NCI-H82 (cell line): ENCODE measurements around the gene IFIT2.
A peak's percentile ranks its signal among the peaks of the same experiment; 100 is the strongest.
"Not testable (repeated sequence)": the region's sequence is repeated elsewhere in the genome, so short reads cannot be mapped to it uniquely, and the experiment has no call there.

Source experiments
- DNase-seq: peaks from one replicate; lab custom pipeline; 2025; lab: John Stamatoyannopoulos, UW

The IFIT2 gene, protein sequence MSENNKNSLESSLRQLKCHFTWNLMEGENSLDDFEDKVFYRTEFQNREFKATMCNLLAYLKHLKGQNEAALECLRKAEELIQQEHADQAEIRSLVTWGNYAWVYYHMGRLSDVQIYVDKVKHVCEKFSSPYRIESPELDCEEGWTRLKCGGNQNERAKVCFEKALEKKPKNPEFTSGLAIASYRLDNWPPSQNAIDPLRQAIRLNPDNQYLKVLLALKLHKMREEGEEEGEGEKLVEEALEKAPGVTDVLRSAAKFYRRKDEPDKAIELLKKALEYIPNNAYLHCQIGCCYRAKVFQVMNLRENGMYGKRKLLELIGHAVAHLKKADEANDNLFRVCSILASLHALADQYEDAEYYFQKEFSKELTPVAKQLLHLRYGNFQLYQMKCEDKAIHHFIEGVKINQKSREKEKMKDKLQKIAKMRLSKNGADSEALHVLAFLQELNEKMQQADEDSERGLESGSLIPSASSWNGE

DNA sequence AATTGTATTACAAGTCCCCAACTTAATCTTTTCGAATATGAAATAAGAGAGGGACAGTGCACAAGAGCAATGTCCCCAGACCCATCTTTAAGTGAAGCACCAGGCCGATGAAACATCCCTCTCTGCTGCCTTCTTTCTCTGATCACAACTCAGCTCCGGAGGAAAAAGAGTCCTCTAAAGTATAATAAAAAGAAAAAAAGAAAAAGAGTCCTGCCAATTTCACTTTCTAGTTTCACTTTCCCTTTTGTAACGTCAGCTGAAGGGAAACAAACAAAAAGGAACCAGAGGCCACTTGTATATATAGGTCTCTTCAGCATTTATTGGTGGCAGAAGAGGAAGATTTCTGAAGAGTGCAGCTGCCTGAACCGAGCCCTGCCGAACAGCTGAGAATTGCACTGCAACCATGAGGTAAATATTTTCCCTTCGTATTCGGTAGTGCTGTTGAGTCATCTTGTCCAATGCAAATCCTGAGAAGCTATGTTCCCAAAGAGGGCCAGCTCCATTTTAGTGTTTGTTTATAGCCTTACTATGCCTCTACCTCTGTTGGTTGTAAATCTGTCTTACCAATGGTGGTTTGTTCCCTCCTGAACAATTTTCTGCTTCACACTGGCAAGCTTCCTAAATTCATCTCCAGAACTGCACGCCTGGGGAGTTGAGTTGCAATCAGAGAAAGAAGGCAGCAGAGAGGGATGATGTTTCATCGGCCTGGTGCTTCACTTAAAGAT, at the start of gene IFIT2:
Gene IFIT2 (plus strand): TSS at position 326 of the 725 bp plus-strand sequence. CDS start 78 bp downstream, at position 404.
- DNase-seq: no peak

DNA sequence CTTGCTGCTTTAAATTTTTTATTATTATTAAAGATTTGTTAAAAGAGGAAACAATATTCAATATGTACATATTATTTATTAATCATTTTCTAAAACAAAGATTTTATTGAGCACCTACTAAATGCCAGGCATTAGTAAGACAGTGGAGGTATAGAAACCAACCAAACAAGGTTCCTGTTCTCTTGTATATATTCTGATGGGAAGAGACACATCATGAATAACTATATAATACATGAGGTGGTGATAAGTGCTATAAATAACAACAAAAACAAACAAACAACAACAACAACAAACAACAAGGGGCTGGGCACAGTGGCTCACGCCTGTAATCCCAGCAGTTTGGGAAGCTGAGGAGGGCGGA, 49.6 kb upstream of the IFIT2 start:
- DNase-seq: no peak

DNA sequence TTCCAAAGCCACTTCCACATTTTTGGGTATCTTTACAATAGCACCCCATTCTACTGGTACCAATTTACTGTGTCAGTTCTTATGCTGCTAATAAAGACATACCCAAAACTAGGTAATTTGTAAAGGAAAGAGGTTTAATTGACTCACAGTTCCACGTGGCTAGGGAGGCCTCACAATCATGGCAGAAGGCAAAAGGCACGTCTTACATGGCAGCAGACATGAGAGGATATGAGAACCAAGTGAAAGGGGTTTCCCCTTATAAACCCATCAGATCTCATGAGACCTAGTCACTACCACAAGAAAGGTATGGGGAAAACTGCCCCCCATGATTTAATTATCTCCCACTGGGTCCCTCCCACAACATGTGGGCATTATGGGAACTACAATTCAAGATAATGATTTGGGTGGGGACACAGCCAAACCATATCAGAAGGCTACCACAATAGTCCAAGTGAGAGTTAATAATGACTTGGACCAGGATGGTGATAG, 46.7 kb upstream of the IFIT2 start:
- not testable (repeated sequence) for DNase-seq

DNA sequence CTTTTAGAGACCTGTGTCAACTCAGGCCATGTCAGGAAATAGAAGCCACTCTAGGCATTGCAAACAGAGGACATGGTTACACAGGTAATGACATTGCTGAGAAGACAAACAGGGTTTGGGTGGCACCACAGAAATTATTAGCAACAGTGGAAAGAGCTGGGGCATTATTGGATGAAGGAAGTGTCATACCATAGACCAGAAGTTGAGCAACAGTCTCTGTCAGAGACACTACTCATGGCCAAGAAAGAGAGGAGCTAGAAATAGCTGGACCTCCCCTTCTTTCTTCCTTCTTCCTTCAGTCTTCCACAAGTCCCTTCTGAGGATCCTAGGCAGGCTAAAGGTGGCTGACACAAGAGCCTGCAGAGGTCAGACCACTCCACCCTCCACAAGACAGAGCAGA, 46.1 kb upstream of the IFIT2 start:
- DNase-seq: no peak

DNA sequence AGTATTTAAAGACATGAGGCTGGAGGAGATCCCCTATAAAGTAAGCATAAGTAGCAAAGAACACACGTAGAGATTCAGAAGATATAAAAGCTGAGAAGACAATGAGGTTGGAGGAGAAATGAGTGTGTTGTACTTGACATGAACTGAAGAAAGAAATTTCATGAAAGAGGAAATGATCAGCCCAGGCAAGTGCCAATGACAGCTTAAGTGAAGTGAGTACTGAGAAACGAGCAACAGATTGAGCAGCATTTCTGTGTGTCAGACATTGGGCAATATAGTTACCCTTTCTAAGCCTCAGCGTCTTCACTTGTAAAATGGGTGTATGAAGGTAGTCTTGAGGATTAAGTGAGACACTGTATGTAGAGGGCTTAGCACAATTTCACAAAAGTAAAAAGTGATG, 45.5 kb upstream of the IFIT2 start:
- DNase-seq: no peak

GRCh38 chr10:89256962-89257361, 44.9 kb upstream of the IFIT2 start:
- no peak for DNase-seq

GRCh38 chr10:89257581-89257980, 44.3 kb upstream of the IFIT2 start:
- DNase-seq: no peak

DNA sequence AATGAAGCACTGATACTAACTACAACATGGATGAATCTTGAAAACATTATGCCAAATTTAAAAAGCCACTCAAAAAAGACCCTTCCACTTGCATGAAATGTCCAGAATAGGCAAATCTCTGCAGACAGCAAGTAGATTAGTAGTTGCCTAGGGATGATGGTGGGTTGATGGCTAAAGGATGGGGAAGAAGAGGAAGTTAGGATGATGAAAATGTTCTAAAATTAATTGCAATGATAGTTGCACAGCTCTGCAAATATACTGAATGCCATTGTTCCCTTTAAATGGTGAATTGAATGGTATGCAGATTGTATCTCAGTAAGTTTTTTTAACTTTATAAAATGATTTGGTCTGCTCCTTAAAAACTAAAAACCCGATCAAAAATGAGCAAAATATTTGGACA, 43.0 kb upstream of the IFIT2 start:
- no peak for DNase-seq

DNA sequence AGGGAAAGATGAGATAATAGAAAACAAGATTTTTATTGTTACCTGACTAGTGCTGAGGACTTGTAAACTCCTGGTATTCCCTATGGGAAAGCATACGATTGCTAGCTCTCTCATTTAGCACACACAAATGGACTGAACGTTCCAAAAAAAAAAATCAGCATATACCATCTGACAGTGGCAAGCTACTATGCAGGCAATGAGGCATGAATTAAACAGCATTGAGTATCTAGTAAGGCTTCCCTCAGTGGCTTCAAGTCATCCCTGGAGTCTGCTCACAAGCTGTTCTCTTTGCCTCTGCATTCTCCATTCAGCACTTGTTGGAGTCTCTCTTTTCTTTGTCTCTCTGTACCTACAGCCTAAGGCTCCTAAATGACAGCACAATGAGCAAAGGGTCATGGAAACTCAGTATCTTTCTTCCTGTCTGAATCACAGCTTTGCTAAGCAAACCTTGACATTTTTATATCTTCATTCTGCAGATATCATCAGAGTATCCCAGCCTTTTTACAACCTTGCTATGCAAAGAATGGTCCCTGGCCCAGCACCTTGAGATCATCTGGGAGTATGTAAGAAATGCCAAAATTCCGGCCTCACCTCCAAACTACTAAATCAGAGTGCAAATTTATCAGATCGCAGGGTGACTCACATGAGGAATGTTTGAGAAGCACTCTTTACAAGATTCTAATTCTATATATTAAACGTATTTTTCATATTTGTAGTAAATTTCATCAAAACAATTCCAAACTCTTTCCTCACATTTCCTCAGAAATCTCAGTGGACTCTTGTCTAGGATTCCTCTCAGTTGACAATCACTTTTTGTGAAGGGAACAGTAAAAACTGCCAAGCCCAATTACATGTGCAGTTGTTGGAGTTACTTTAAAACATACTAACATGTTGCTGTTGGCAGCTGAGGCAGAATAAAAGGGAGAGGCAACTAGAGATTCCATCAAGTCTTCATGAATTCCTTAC, 39.5 kb upstream of the IFIT2 start:
- DNase-seq: no peak

GRCh38 chr10:89263091-89263490, 38.8 kb upstream of the IFIT2 start:
- DNase-seq: no peak

GRCh38 chr10:89263531-89263930, 38.3 kb upstream of the IFIT2 start:
- no peak for DNase-seq

GRCh38 chr10:89266721-89267453, 35.0 kb upstream of the IFIT2 start:
- DNase-seq: no peak

GRCh38 chr10:89269433-89270152, 32.3 kb upstream of the IFIT2 start:
- no peak for DNase-seq

GRCh38 chr10:89270153-89270483, 31.7 kb upstream of the IFIT2 start:
- no peak for DNase-seq

- no peak for DNase-seq
These were observed 30.3 kb upstream of the IFIT2 start for GRCh38 chr10:89271532-89271931.

DNA sequence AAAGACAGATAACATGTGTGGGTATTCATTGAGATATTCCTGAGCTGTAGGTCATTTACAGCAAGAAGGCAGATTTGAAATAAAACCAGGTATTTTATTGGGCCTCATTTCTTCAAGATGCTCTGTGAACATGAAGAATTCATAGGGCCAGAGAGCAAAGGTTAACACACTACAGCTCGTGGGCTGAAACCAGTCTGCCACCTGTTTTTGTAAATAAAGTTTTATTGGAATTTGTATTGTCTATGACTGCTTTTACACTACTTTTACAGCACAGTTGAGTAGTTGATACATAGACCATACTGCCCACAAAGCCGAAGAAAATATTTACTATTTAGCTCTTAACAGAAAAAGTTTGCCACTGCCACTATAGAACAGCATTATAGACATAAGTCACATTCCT, 28.2 kb upstream of the IFIT2 start:
- no peak for DNase-seq

DNA sequence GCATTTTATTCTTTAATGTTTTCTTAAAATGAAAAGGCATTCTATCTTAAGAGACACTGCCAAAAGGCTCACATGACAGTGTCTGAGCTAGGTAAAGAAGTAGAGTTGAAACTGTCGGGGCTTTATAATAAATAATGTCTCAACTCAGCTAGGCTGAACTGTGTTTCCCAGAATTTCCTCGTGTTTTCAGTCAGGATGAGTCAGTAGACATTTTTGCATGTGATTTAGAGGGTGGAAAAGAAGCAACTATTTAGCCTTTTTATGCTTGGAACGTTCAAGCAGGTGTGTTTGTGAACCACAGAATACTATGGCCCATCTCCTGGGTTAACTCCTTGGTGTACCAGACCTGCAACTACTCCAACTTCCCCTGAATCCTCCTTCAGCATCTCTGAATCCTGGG, 26.9 kb upstream of the IFIT2 start:
- no peak for DNase-seq

DNA sequence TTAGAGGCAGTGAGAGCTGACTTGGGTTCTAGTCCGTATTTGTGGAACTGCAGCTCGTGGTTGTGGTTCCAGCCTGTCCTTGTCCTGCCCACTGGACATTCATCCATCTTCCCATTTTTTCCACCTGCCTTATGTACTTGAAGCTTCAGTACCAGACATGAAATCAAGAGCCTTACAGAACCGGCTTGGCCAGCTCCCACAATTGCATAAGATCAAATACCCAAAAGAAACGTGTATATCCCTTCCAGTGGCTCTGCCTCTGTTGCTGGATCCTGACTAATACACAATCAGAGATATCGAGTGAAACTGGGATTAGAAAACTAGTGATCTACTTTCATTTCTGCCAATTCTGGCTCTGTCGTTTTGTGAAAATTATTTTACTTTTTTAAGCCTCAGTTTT, 26.5 kb upstream of the IFIT2 start:
- DNase-seq: no peak

GRCh38 chr10:89278034-89278535, 23.8 kb upstream of the IFIT2 start:
- DNase-seq: peak; percentile 70

- DNase-seq: no peak
These were observed 22.9 kb upstream of the IFIT2 start for GRCh38 chr10:89278900-89279392.
